ENCODE measurements around the gene DGKZ.

- TF ChIP-seq CTCF (IDR thresholded peaks at IDR 0.05) (no peak), POLR2A (IDR thresholded peaks at IDR 0.05) (no peak)
Measured at GRCh38 chr11:46348566-46349401, 1.5 kb downstream of the DGKZ start.
